K562 (cell line): ENCODE data around the gene KRI1. TPM values are rescaled to one million over a fixed set of nuclear protein-coding genes. Genes with fewer than 3 reads are reported as not detected.
A peak's percentile ranks its signal among the peaks of the same experiment; 100 is the strongest.

Experiments
- ATAC-seq: fragments of 200-7000 bp; cut with Tn5 transposase; 3 replicates; pipeline ENCODE4 v1.9.1; 2020; ENCODE audit warnings: moderate library complexity
- BruUV-seq: library from RNA; stranded (reverse); fragments of 400-500 nt; replicated peaks from 2 replicates; lab custom pipeline; 2021; lab: Mats Ljungman, UMichigan
- CTCF ChIA-PET: fragments of 300-600 bp; formaldehyde crosslinking; extraction: SDS; loops from one replicate; lab custom pipeline; 2021; ENCODE audit warnings: low intra/inter-chr PET ratio; lab: Yijun Ruan, JAX
- POLR2A ChIA-PET: fragments of 300-600, 350-650 bp; sonication (Branson Sonifier 250); formaldehyde crosslinking; extraction: SDS; loops from one replicate; lab custom pipeline; 2021; ENCODE audit warnings: antibody characterized with exemption, inconsistent platforms; lab: Yijun Ruan, JAX
- DNase-seq, 4 experiments: peaks; one replicate each; pipeline versions ENCODE4 v3.0.0 to v3.0.0-alpha.2; 2011 to 2018; ENCODE audit warnings: low spot score in 3 of 4, mixed read lengths in 3 of 4; ENCODE audit errors: extremely low read depth in 1 of 4
- FAIRE-seq: peaks from 2 replicates; lab custom pipeline; 2011; peaks lifted over from hg19 to GRCh38; lab: Jason Lieb, UNC
- H2AFZ ChIP-seq: 2 replicates; pipeline ENCODE4 v1.6.0; 2011; ENCODE audit warnings: low read depth, low read length, control low read depth, inconsistent platforms
- H3K27ac ChIP-seq: fragments of 200-600 bp; 3 replicates; pipeline ENCODE4 v1.8.0; 2011; ENCODE audit warnings: low read depth, mild to moderate bottlenecking, control low read depth, inconsistent platforms, low read length, moderate library complexity, mixed read lengths; ENCODE audit errors: extremely low read depth
- H3K27me3 ChIP-seq, 2 experiments: fragments of 300-600 bp in 1 of 2; 2 replicates in 1 of 2; 3 replicates in 1 of 2; pipeline versions ENCODE4 v1.6.0 to v1.8.0; 2011; ENCODE audit warnings: inconsistent platforms in 2 of 2, low read length in 2 of 2, mild to moderate bottlenecking in 1 of 2, mixed read lengths in 1 of 2, moderate library complexity in 1 of 2; ENCODE audit not compliant: control insufficient read depth in 2 of 2, insufficient read depth in 2 of 2
- H3K36me3 ChIP-seq: fragments of 300-600 bp; 3 replicates; pipeline ENCODE4 v1.8.0; 2011; ENCODE audit warnings: mild to moderate bottlenecking, low read length, inconsistent platforms; ENCODE audit not compliant: control insufficient read depth, insufficient read depth
- H3K4me1 ChIP-seq, 2 experiments: fragments of 200-600 bp in 1 of 2; replicated peaks in 1 of 2; 2 replicates in 1 of 2; 3 replicates in 1 of 2; pipeline versions ENCODE4 v1.5.1 to v1.8.0; 2011; ENCODE audit warnings: inconsistent platforms in 2 of 2, low read length in 2 of 2, mild to moderate bottlenecking in 1 of 2, mixed read lengths in 1 of 2, moderate library complexity in 1 of 2; ENCODE audit not compliant: control insufficient read depth in 2 of 2, insufficient read depth in 2 of 2
- H3K4me2 ChIP-seq: 2 replicates; pipeline ENCODE4 v1.6.1; 2011; ENCODE audit warnings: low read length, control low read depth, inconsistent platforms, mixed read lengths; ENCODE audit not compliant: insufficient read depth
- H3K4me3 ChIP-seq: fragments of 200-600 bp; sonication (generic), shearing (Covaris generic); 2 replicates; pipeline ENCODE4 v1.5.1; 2016; ENCODE audit warnings: control low read depth, inconsistent platforms
- H3K79me2 ChIP-seq: fragments of 200-600 bp; 3 replicates; pipeline ENCODE4 v1.8.0; 2011; ENCODE audit warnings: low read length, inconsistent platforms; ENCODE audit not compliant: control insufficient read depth, insufficient read depth
- H3K9ac ChIP-seq, 2 experiments: 2 replicates each; pipeline versions ENCODE4 v1.6.0 to v1.6.1; 2011; ENCODE audit warnings: low read depth in 2 of 2, low read length in 2 of 2, control low read depth in 1 of 2, inconsistent platforms in 1 of 2, mild to moderate bottlenecking in 1 of 2, mixed read lengths in 1 of 2; ENCODE audit not compliant: insufficient read depth in 1 of 2
- H3K9me1 ChIP-seq: one replicate; pipeline ENCODE4 v1.6.0; 2011; ENCODE audit warnings: inconsistent platforms, mild to moderate bottlenecking, low read length, moderate library complexity; ENCODE audit not compliant: control insufficient read depth, insufficient read depth
- H3K9me3 ChIP-seq: replicated peaks from 2 replicates; pipeline ENCODE4 v1.5.1; 2011; ENCODE audit warnings: low read depth, low read length, inconsistent platforms; ENCODE audit not compliant: control insufficient read depth, insufficient read depth
- H4K20me1 ChIP-seq: replicated peaks from 2 replicates; pipeline ENCODE4 v1.6.1; 2011; ENCODE audit warnings: low read length, inconsistent platforms, mixed read lengths; ENCODE audit not compliant: control insufficient read depth, insufficient read depth
- ATF2 ChIP-seq: sonication (generic); formaldehyde crosslinking; IDR thresholded peaks from 2 replicates; pipeline ENCODE4 v1.8.1; 2022; ENCODE audit warnings: missing genetic modification reagents
- GABPA ChIP-seq: fragments of 200-800 bp; sonication (Bioruptor generic); conservative IDR thresholded peaks from 2 replicates; pipeline ENCODE4 v1.6.1; 2016; ENCODE audit warnings: low read depth, missing genetic modification characterization, missing compliant biosample characterization
- KDM1A ChIP-seq, 2 experiments: fragments of 450-650 bp; IDR thresholded peaks; 2 replicates each; pipeline ENCODE4 v1.6.1; 2016; ENCODE audit warnings: mild to moderate bottlenecking in 2 of 2
- NFIC ChIP-seq: fragments of 450-650 bp; IDR thresholded peaks from 2 replicates; pipeline ENCODE4 v1.6.1; 2017; ENCODE audit warnings: mild to moderate bottlenecking, inconsistent platforms
- OTX1 ChIP-seq: fragments of 450-650 bp; formaldehyde crosslinking; IDR thresholded peaks from 2 replicates; pipeline ENCODE4 v1.4.0; 2022; ENCODE audit warnings: mild to moderate bottlenecking
- ZNF133 ChIP-seq: fragments of 250-450 bp; sonication (Bioruptor Pico); IDR thresholded peaks from 2 replicates; pipeline ENCODE4 v1.4.0; 2020; ENCODE audit warnings: mild to moderate bottlenecking
- WGBS: fragments of 100-300 bp; shearing (Covaris generic); methylation state at CpG from one replicate; pipeline ENCODE4 v1.1.6; 2016; ENCODE audit warnings: low coverage, mixed read lengths; ENCODE audit not compliant: insufficient coverage; ENCODE audit errors: missing lambda C conversion rate; 5-methylcytosine and 5-hydroxymethylcytosine counted together
- in situ Hi-C: fragments of 300-500 bp; cut with MboI; formaldehyde crosslinking; loops from 4 replicates; pipeline ENCODE4 v1.15.0; 2018; ENCODE audit warnings: inconsistent platforms, mixed read lengths
- intact Hi-C: fragments of 100-400 bp; cut with micrococcal nuclease; formaldehyde crosslinking; loops from 2 replicates; pipeline ENCODE4 v1.14.2; 2022
- polyA plus RNA-seq, 8 experiments: library from polyadenylated mRNA; depleted of rRNA in 4 of 8; stranded (reverse) in 5 of 8; unstranded in 3 of 8; fragments of >200 nt; fragmentation: Nextera tagmentation in 2 of 8; fragmentation: Illumina TruSeq in 1 of 8; extraction: Ambion mirVana in 2 of 8; extraction: Trizol in 1 of 8; gene quantifications; 2 replicates each; pipeline versions ENCODE4 v1.2.1 to v1.2.3, GENCODE V29; 2011 to 2014; ENCODE audit warnings: inconsistent platforms in 1 of 8, missing spikeins in 1 of 8
- total RNA-seq, 7 experiments: library from RNA; depleted of rRNA in 6 of 7; stranded (reverse); fragments of >200 nt in 6 of 7; fragmentation: Illumina TruSeq in 2 of 7; extraction: Trizol in 2 of 7; gene quantifications; 2 replicates each; pipeline versions ENCODE4 v1.2.1 to v1.2.3, GENCODE V29; 2011 to 2021; ENCODE audit warnings: low replicate concordance in 1 of 7
- TF ChIP-seq, protein P1 (sequence below): fragments of 450-650 bp; formaldehyde crosslinking; IDR thresholded peaks from 2 replicates; pipeline ENCODE4 v1.4.0; 2020; ENCODE audit warnings: mild to moderate bottlenecking, moderate library complexity
- TF ChIP-seq, protein P2 (sequence below): fragments of 250-450 bp; sonication (Bioruptor Pico); IDR thresholded peaks from 2 replicates; pipeline ENCODE4 v1.4.0; 2020
- TF ChIP-seq, protein P3 (sequence below): fragments of 450-650 bp; IDR thresholded peaks from 2 replicates; pipeline ENCODE4 v1.6.1; 2014; ENCODE audit warnings: low read depth, mild to moderate bottlenecking, moderate library complexity, borderline replicate concordance
- TF ChIP-seq, protein P4 (sequence below): fragments of 450-650 bp; IDR thresholded peaks from 2 replicates; pipeline ENCODE4 v1.6.1; 2017; ENCODE audit warnings: mild to moderate bottlenecking, moderate library complexity

The KRI1 gene
- total and polyA plus RNA-seq, 9 of the 15 experiments (the other 6 are each of a cell fraction or from before 2014, with no cell fraction given): 1.1 to 50.7 (median 24.7) TPM

GRCh38 chr19:10520652-10521318 is 45.0 kb downstream of the KRI1 start:
- in situ Hi-C loops: no loop called here
- Histone ChIP-seq H2AFZ (no peak overlapping the region), H4K20me1 (no peaks in the 10 kb centered on the region; the same call in 1 of the 2 replicates), H3K9me1 (no peaks in the 10 kb centered on the region), H3K4me2 (no peak overlapping the region), H3K9me3 (no peaks in the 10 kb centered on the region), H3K4me3 (no peak overlapping the region), H3K4me1 (peaks cover 19 to 32% of the 10 kb centered on the region in 2 experiments; a peak in 4 of 5 replicates), H3K27me3 (peaks cover 0 to 10% of the 10 kb centered on the region in 2 experiments; a peak in 3 of 5 replicates), H3K36me3 (no peaks in the 10 kb centered on the region), H3K79me2 (no peaks in the 10 kb centered on the region), H3K9ac (no peak overlapping the region), H3K27ac (no peak overlapping the region)
- intact Hi-C loops: no loop called here
- DNase-seq (no peak), FAIRE-seq (no peak), ATAC-seq (no peak)
- 66% methylated on average over 14 of the region's 15 CpGs for WGBS
- POLR2A ChIA-PET: no interaction called here
- no TSS peak for BruUV-seq
- CTCF ChIA-PET: no interaction called here
- TF ChIP-seq, protein P1, sequence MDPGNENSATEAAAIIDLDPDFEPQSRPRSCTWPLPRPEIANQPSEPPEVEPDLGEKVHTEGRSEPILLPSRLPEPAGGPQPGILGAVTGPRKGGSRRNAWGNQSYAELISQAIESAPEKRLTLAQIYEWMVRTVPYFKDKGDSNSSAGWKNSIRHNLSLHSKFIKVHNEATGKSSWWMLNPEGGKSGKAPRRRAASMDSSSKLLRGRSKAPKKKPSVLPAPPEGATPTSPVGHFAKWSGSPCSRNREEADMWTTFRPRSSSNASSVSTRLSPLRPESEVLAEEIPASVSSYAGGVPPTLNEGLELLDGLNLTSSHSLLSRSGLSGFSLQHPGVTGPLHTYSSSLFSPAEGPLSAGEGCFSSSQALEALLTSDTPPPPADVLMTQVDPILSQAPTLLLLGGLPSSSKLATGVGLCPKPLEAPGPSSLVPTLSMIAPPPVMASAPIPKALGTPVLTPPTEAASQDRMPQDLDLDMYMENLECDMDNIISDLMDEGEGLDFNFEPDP (CRISPR knock-in tag): no peak
- TF ChIP-seq KDM1A (IDR thresholded peaks at IDR 0.05) (no peak), ATF2 (CRISPR knock-in tag) (no peak), NFIC (peak; percentile 85), ZNF133 (CRISPR knock-in tag) (no peak), OTX1 (no peak), GABPA (tag) (no peak)
- TF ChIP-seq, protein P2, sequence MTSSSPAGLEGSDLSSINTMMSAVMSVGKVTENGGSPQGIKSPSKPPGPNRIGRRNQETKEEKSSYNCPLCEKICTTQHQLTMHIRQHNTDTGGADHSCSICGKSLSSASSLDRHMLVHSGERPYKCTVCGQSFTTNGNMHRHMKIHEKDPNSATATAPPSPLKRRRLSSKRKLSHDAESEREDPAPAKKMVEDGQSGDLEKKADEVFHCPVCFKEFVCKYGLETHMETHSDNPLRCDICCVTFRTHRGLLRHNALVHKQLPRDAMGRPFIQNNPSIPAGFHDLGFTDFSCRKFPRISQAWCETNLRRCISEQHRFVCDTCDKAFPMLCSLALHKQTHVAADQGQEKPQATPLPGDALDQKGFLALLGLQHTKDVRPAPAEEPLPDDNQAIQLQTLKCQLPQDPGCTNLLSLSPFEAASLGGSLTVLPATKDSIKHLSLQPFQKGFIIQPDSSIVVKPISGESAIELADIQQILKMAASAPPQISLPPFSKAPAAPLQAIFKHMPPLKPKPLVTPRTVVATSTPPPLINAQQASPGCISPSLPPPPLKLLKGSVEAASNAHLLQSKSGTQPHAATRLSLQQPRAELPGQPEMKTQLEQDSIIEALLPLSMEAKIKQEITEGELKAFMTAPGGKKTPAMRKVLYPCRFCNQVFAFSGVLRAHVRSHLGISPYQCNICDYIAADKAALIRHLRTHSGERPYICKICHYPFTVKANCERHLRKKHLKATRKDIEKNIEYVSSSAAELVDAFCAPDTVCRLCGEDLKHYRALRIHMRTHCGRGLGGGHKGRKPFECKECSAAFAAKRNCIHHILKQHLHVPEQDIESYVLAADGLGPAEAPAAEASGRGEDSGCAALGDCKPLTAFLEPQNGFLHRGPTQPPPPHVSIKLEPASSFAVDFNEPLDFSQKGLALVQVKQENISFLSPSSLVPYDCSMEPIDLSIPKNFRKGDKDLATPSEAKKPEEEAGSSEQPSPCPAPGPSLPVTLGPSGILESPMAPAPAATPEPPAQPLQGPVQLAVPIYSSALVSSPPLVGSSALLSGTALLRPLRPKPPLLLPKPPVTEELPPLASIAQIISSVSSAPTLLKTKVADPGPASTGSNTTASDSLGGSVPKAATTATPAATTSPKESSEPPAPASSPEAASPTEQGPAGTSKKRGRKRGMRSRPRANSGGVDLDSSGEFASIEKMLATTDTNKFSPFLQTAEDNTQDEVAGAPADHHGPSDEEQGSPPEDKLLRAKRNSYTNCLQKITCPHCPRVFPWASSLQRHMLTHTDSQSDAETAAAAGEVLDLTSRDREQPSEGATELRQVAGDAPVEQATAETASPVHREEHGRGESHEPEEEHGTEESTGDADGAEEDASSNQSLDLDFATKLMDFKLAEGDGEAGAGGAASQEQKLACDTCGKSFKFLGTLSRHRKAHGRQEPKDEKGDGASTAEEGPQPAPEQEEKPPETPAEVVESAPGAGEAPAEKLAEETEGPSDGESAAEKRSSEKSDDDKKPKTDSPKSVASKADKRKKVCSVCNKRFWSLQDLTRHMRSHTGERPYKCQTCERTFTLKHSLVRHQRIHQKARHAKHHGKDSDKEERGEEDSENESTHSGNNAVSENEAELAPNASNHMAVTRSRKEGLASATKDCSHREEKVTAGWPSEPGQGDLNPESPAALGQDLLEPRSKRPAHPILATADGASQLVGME (CRISPR knock-in tag): no peak
- TF ChIP-seq, protein P3, sequence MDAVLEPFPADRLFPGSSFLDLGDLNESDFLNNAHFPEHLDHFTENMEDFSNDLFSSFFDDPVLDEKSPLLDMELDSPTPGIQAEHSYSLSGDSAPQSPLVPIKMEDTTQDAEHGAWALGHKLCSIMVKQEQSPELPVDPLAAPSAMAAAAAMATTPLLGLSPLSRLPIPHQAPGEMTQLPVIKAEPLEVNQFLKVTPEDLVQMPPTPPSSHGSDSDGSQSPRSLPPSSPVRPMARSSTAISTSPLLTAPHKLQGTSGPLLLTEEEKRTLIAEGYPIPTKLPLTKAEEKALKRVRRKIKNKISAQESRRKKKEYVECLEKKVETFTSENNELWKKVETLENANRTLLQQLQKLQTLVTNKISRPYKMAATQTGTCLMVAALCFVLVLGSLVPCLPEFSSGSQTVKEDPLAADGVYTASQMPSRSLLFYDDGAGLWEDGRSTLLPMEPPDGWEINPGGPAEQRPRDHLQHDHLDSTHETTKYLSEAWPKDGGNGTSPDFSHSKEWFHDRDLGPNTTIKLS: no peak
- TF ChIP-seq, protein P4, sequence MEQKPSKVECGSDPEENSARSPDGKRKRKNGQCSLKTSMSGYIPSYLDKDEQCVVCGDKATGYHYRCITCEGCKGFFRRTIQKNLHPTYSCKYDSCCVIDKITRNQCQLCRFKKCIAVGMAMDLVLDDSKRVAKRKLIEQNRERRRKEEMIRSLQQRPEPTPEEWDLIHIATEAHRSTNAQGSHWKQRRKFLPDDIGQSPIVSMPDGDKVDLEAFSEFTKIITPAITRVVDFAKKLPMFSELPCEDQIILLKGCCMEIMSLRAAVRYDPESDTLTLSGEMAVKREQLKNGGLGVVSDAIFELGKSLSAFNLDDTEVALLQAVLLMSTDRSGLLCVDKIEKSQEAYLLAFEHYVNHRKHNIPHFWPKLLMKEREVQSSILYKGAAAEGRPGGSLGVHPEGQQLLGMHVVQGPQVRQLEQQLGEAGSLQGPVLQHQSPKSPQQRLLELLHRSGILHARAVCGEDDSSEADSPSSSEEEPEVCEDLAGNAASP: no peak
